ENCODE data around the gene PRR12. TPM values are rescaled to one million over a fixed set of nuclear protein-coding genes. Genes with fewer than 3 reads are reported as not detected.

The PRR12 gene
- total RNA-seq, 1 donor from 2014 or later = 32.0 TPM

GRCh38 chr19:49587227-49587626 is 3.8 kb upstream of the PRR12 start:
- intact Hi-C loops (cut with DNase I) = no loop called here
- ATAC-seq (no peak), DNase-seq (no peak)
- no peak for TF ChIP-seq CTCF (IDR thresholded peaks at IDR 0.05)
- H3K27ac ChIP-seq = no peak overlapping the region
- no peak overlapping the region for H3K4me3 ChIP-seq
- peaks cover 2% of the 10 kb centered on the region for H3K4me1 ChIP-seq
- H3K9me3 ChIP-seq = no peaks in the 10 kb centered on the region
- H3K36me3 ChIP-seq = no peaks in the 10 kb centered on the region
- H3K27me3 ChIP-seq (ENCODE audit: low read depth) = no peaks in the 10 kb centered on the region

GRCh38 chr19:49588365-49589122 is 2.4 kb upstream of the PRR12 start:
- TF ChIP-seq CTCF (IDR thresholded peaks at IDR 0.05) = no peak
- ATAC-seq (no peak), DNase-seq (no peak)
- no peak overlapping the region for H3K27ac ChIP-seq
- intact Hi-C loops (cut with DNase I) = no loop called here
- H3K4me1 ChIP-seq = peaks cover 14% of the 10 kb centered on the region
- no peaks in the 10 kb centered on the region for H3K36me3 ChIP-seq
- H3K9me3 ChIP-seq = no peaks in the 10 kb centered on the region
- no peak overlapping the region for H3K4me3 ChIP-seq
- H3K27me3 ChIP-seq (ENCODE audit: low read depth) = no peaks in the 10 kb centered on the region

DNA sequence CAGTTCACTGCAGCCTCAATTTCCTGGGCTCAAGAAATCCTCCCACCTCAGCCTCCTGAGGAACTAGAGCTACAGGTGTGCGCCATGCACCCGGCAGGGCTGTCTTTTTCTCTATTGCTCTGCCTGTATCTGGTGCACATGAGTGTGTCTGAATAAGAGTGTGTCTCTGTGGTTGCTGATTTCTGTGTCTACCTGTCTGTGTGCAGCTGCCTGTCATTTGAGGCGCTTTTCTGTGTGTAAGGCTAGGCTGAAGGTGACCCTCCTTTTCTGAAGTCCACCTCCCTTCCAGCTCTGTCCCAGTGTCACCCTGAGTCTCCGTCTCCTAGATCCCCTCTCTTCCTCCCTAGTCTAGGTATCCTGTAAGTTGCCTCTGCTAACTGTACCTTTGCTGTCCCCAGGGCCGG is 1.5 kb upstream of the PRR12 start:
- Histone ChIP-seq H3K4me3 (peak overlapping the region; percentile 72), H3K27me3 (ENCODE audit: low read depth) (no peaks in the 10 kb centered on the region), H3K4me1 (peaks cover 19% of the 10 kb centered on the region), H3K27ac (peak overlapping the region; percentile 89), H3K9me3 (no peaks in the 10 kb centered on the region), H3K36me3 (peaks cover 9% of the 10 kb centered on the region)
- intact Hi-C loops (cut with DNase I) = no loop called here
- DNase-seq (no peak), ATAC-seq (no peak)
- TF ChIP-seq CTCF (IDR thresholded peaks at IDR 0.05) = no peak

- no peaks in the 10 kb centered on the region for H3K9me3 ChIP-seq
- DNase-seq = peak; percentile 99
- peak; percentile 21 for TF ChIP-seq CTCF (IDR thresholded peaks at IDR 0.05)
- H3K4me1 ChIP-seq = peaks cover 19% of the 10 kb centered on the region
- peak overlapping the region; percentile 72 for H3K4me3 ChIP-seq
- H3K27ac ChIP-seq = peak overlapping the region; percentile 89
- peak; percentile 90 to 95 for ATAC-seq
- peaks cover 17% of the 10 kb centered on the region for H3K36me3 ChIP-seq
- intact Hi-C loops (cut with DNase I) = no loop called here
- H3K27me3 ChIP-seq (ENCODE audit: low read depth) = no peaks in the 10 kb centered on the region
Measured at GRCh38 chr19:49590071-49590970, 661 bp upstream of the PRR12 start.

GRCh38 chr19:49591731-49592485 is 926 bp downstream of the PRR12 start:
- peak overlapping the region; percentile 72 for H3K4me3 ChIP-seq
- peaks cover 19% of the 10 kb centered on the region for H3K4me1 ChIP-seq
- TF ChIP-seq CTCF (IDR thresholded peaks at IDR 0.05) = no peak
- ATAC-seq = no peak
- DNase-seq = peak; percentile 66
- H3K27ac ChIP-seq = peak overlapping the region; percentile 89
- H3K9me3 ChIP-seq = no peaks in the 10 kb centered on the region
- intact Hi-C loops (cut with DNase I) = no loop called here
- peaks cover 30% of the 10 kb centered on the region for H3K36me3 ChIP-seq
- no peaks in the 10 kb centered on the region for H3K27me3 ChIP-seq (ENCODE audit: low read depth)
